8988T (cell line): ENCODE results near the gene KIF5A.
"Not testable (repeated sequence)": the region's sequence is repeated elsewhere in the genome, so short reads cannot be mapped to it uniquely, and the experiment has no call there.

Source experiments
- DNase-seq: peaks from one replicate; pipeline ENCODE4 v3.0.0; 2011

Gene KIF5A

GRCh38 chr12:57549909-57550640 lies at the start of gene KIF5A:
Gene KIF5A, plus strand, starts transcription at chr12:57550044. Its CDS starts 228 bp downstream, at chr12:57550272.
- peak; percentile 71 for DNase-seq

- no peak for DNase-seq
Measured at GRCh38 chr12:57500213-57500612, 49.6 kb upstream of the KIF5A start.

- DNase-seq, result not testable (repeated sequence)
Measured at GRCh38 chr12:57502311-57502969, 47.4 kb upstream of the KIF5A start.

- DNase-seq, result not testable (repeated sequence)
Measured at GRCh38 chr12:57506541-57506940, 43.3 kb upstream of the KIF5A start.

GRCh38 chr12:57507796-57508195 lies 42.0 kb upstream of the KIF5A start:
- not testable (repeated sequence) for DNase-seq

- no peak for DNase-seq
Measured at GRCh38 chr12:57511161-57511560, 38.7 kb upstream of the KIF5A start.

GRCh38 chr12:57511588-57512325 lies 38.1 kb upstream of the KIF5A start:
- DNase-seq, result no peak

GRCh38 chr12:57512665-57513064 lies 37.2 kb upstream of the KIF5A start:
- no peak for DNase-seq

- no peak for DNase-seq
Measured at GRCh38 chr12:57513266-57513665, 36.6 kb upstream of the KIF5A start.

- not testable (repeated sequence) for DNase-seq
Measured at GRCh38 chr12:57513677-57514076, 36.2 kb upstream of the KIF5A start.

- not testable (repeated sequence) for DNase-seq
Measured at GRCh38 chr12:57514246-57514645, 35.6 kb upstream of the KIF5A start.

GRCh38 chr12:57514720-57515407 lies 35.0 kb upstream of the KIF5A start:
- no peak for DNase-seq

GRCh38 chr12:57515408-57515933 lies 34.4 kb upstream of the KIF5A start:
- no peak for DNase-seq

GRCh38 chr12:57515934-57516541 lies 33.8 kb upstream of the KIF5A start:
- DNase-seq, result no peak

- no peak for DNase-seq
Measured at GRCh38 chr12:57516617-57517153, 33.2 kb upstream of the KIF5A start.

- DNase-seq, result no peak
Measured at GRCh38 chr12:57517187-57517586, 32.7 kb upstream of the KIF5A start.

- DNase-seq, result not testable (repeated sequence)
Measured at GRCh38 chr12:57517718-57518117, 32.1 kb upstream of the KIF5A start.

- DNase-seq, result no peak
Measured at GRCh38 chr12:57518176-57518919, 31.5 kb upstream of the KIF5A start.

- DNase-seq, result no peak
Measured at GRCh38 chr12:57518920-57519795, 30.7 kb upstream of the KIF5A start.

GRCh38 chr12:57519796-57520052 lies 30.1 kb upstream of the KIF5A start:
- no peak for DNase-seq
